K562 (cell line): ENCODE data around the gene TBX1. TPM values are rescaled to one million over a fixed set of nuclear protein-coding genes. Genes with fewer than 3 reads are reported as not detected.

Source experiments
- CBFA2T3 ChIP-seq: fragments of 450-650 bp; IDR thresholded peaks from 2 replicates; pipeline ENCODE4 v1.6.1; 2017
- ETV6 ChIP-seq, 3 experiments: fragments of 150-350 bp in 1 of 3; sonication (generic) in 1 of 3; formaldehyde crosslinking in 1 of 3; IDR thresholded peaks; 2 replicates each; pipeline versions ENCODE4 v1.6.1 to v1.8.0; 2014 to 2022; ENCODE audit warnings: borderline replicate concordance in 2 of 3, low read depth in 2 of 3, antibody characterized with exemption in 1 of 3, low read length in 1 of 3, mild to moderate bottlenecking in 1 of 3, missing genetic modification reagents in 1 of 3
- HDAC1 ChIP-seq, 2 experiments: fragments of 450-650 bp; IDR thresholded peaks; 2 replicates each; pipeline ENCODE4 v1.6.1; 2016 to 2017; ENCODE audit warnings: inconsistent platforms in 1 of 2, mild to moderate bottlenecking in 1 of 2, moderate library complexity in 1 of 2
- JUN ChIP-seq, 2 experiments: sonication (generic) in 1 of 2; formaldehyde crosslinking in 1 of 2; IDR thresholded peaks; 2 replicates each; pipeline versions ENCODE4 v1.6.1 to v1.8.0; 2012 to 2022; ENCODE audit warnings: borderline replicate concordance in 2 of 2, mild to moderate bottlenecking in 2 of 2, improper control_type of control experiment in 1 of 2, low read depth in 1 of 2, low read length in 1 of 2, missing genetic modification reagents in 1 of 2
- PCBP1 ChIP-seq: fragments of 200-400 bp; formaldehyde crosslinking; IDR thresholded peaks from 2 replicates; pipeline ENCODE4 v1.6.1; 2018; ENCODE audit warnings: mild to moderate bottlenecking, low read depth, low read length; ENCODE audit not compliant: poor library complexity, severe bottlenecking
- ZBTB1 ChIP-seq: sonication (generic); formaldehyde crosslinking; IDR thresholded peaks from 2 replicates; pipeline ENCODE4 v1.8.1; 2023; ENCODE audit warnings: missing genetic modification reagents, low read depth, mild to moderate bottlenecking, borderline replicate concordance
- ZNF696 ChIP-seq: fragments of 250-450 bp; sonication (Bioruptor Pico); conservative IDR thresholded peaks from 2 replicates; pipeline ENCODE4 v1.4.0; 2020; ENCODE audit warnings: mild to moderate bottlenecking, moderate library complexity
- polyA plus RNA-seq, 8 experiments: library from polyadenylated mRNA; depleted of rRNA in 4 of 8; stranded (reverse) in 5 of 8; unstranded in 3 of 8; fragments of >200 nt; fragmentation: Nextera tagmentation in 2 of 8; fragmentation: Illumina TruSeq in 1 of 8; extraction: Ambion mirVana in 2 of 8; extraction: Trizol in 1 of 8; gene quantifications; 2 replicates each; pipeline versions ENCODE4 v1.2.1 to v1.2.3, GENCODE V29; 2011 to 2014; ENCODE audit warnings: inconsistent platforms in 1 of 8, missing spikeins in 1 of 8
- total RNA-seq, 7 experiments: library from RNA; depleted of rRNA in 6 of 7; stranded (reverse); fragments of >200 nt in 6 of 7; fragmentation: Illumina TruSeq in 2 of 7; extraction: Trizol in 2 of 7; gene quantifications; 2 replicates each; pipeline versions ENCODE4 v1.2.1 to v1.2.3, GENCODE V29; 2011 to 2021; ENCODE audit warnings: low replicate concordance in 1 of 7
- TF ChIP-seq, protein P1 (sequence below): fragments of 200-800 bp; sonication (Bioruptor generic); IDR thresholded peaks from 2 replicates; pipeline ENCODE4 v1.6.1; 2017; ENCODE audit warnings: missing genetic modification characterization, missing compliant biosample characterization
- TF ChIP-seq, protein P2 (sequence below), 2 experiments: fragments of 450-650 bp; IDR thresholded peaks; 2 replicates each; pipeline ENCODE4 v1.6.1; 2016; ENCODE audit warnings: mild to moderate bottlenecking in 2 of 2, borderline replicate concordance in 1 of 2, low read depth in 1 of 2, moderate library complexity in 1 of 2
- TF ChIP-seq, protein P3 (sequence below), 2 experiments: fragments of 450-650 bp; IDR thresholded peaks; 2 replicates each; pipeline ENCODE4 v1.6.1; 2016

The TBX1 gene
- total and polyA plus RNA-seq, 9 of the 15 experiments (the other 6 are each of a cell fraction or from before 2014, with no cell fraction given): 0.07 to 35.0 (median 3.9) TPM

DNA sequence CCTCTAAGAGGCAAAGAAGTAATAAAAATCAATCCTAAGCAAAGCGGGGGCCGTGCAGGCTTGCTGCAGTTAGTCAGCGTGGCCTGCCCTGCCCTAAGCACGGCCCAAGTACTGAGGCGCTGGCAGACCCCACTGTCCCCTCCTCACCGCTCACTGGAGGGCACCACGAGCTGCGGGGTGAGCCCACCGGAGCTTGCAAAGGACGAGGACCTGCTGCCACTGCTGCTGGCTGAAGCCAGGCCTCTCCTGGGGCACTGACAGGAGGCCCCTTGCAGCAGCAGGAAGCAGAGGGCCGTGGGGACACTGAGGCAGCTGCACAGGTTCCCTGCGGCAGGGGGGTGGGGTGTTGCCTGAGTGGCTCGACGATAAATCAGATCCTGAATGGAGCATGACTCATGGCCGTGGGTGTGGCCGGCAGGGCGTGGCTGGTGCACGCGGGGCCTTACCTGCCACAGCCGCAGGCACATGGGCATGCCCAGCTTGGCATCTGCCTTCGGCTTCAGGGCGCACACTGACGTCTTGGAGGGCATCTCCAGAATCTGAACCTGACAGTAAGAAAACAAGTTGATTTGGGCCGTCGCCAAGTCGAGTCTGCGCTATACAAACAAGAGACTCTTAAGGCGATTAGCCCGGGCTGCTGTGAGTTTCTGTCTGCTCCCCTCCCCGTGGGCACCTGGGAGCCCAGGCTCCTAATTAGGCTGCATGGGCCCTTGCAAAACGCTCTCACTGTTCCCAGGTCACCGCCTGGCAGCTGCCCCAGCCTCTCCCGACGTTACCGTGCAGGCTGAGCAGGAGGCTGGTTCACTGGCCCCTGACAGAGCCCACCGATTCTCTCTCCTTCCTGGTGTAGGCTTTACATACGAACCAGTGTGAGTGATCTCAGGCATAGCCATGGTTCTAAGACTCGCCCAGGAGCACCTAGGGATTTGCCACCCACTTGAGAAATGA, 45.9 kb downstream of the TBX1 start (continued):
- TF ChIP-seq ETV6 (IDR thresholded peaks at IDR 0.05; ENCODE audit: borderline replicate concordance in 1 of 2, low read depth in 2 of 2, low read length in 1 of 2): 0 out of 4 replicates have a peak, but pooled peaks of 1 of the 2 experiments have one; percentile 5
- TF ChIP-seq ETV6 (CRISPR knock-in tag; IDR thresholded peaks at IDR 0.05; ENCODE audit: borderline replicate concordance): no peak
- TF ChIP-seq, protein P1, sequence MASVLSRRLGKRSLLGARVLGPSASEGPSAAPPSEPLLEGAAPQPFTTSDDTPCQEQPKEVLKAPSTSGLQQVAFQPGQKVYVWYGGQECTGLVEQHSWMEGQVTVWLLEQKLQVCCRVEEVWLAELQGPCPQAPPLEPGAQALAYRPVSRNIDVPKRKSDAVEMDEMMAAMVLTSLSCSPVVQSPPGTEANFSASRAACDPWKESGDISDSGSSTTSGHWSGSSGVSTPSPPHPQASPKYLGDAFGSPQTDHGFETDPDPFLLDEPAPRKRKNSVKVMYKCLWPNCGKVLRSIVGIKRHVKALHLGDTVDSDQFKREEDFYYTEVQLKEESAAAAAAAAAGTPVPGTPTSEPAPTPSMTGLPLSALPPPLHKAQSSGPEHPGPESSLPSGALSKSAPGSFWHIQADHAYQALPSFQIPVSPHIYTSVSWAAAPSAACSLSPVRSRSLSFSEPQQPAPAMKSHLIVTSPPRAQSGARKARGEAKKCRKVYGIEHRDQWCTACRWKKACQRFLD (CRISPR knock-in tag): no peak; the same call in 1 of the 2 replicates
- TF ChIP-seq PCBP1: peak; percentile 41
- peak in 1 of 2 experiments; percentile 99; a peak in 2 of 4 replicates for TF ChIP-seq HDAC1 (IDR thresholded peaks at IDR 0.05)
- no peak for TF ChIP-seq ZNF696 (CRISPR knock-in tag)
- TF ChIP-seq, protein P2, sequence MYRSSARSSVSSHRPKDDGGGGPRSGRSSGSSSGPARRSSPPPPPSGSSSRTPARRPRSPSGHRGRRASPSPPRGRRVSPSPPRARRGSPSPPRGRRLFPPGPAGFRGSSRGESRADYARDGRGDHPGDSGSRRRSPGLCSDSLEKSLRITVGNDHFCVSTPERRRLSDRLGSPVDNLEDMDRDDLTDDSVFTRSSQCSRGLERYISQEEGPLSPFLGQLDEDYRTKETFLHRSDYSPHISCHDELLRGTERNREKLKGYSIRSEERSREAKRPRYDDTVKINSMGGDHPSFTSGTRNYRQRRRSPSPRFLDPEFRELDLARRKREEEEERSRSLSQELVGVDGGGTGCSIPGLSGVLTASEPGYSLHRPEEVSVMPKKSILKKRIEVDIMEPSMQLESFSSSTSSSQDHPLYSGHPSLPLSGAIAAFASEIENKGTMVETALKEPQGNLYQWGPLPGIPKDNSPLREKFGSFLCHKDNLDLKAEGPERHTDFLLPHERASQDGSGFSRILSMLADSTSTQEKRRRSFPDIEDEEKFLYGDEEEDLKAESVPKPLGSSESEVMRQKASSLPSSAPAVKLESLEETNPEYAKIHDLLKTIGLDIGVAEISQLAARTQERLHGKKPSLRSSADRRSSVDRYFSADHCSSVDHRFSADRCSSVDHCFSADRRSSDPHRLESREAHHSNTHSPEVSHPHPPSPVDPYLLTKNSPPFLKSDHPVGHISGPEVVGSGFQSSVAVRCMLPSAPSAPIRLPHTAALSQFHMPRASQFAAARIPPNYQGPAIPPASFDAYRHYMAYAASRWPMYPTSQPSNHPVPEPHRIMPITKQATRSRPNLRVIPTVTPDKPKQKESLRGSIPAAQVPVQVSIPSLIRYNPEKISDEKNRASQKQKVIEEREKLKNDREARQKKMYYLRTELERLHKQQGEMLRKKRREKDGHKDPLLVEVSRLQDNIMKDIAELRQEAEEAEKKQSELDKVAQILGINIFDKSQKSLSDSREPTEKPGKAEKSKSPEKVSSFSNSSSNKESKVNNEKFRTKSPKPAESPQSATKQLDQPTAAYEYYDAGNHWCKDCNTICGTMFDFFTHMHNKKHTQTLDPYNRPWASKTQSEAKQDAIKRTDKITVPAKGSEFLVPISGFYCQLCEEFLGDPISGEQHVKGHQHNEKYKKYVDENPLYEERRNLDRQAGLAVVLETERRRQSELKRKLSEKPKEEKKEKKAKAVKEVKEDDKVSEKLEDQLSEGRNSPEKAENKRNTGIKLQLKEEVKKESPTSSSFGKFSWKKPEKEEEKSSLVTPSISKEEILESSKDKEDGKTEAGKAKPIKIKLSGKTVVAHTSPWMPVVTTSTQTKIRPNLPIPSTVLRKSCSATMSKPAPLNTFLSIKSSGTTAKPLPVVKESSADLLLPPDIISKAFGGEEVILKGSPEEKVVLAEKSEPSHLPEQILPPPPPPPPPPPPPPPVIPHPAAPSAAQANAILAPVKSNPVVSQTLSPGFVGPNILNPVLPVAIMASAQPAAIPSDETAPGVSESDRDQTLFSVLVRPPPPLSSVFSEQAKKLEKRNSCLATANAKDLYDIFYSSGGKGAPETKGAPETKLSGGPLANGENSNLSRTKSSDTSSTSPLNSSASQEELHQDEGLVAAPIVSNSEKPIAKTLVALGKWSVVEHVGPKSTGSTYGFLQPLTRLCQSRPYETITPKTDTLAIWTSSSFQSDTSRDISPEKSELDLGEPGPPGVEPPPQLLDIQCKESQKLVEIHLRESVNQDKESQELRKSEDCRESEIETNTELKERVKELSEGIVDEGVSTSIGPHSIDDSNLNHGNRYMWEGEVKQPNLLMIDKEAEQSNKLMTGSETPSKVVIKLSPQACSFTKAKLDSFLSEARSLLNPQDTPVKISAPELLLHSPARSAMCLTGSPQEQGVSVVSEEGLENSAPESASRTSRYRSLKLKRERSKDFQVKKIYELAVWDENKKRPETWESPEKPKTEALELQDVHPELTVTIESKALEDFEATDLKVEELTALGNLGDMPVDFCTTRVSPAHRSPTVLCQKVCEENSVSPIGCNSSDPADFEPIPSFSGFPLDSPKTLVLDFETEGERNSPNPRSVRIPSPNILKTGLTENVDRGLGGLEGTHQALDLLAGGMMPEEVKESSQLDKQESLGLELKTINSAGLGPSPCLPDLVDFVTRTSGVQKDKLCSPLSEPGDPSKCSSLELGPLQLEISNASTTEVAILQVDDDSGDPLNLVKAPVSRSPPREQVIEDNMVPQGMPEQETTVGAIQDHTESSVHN (IDR thresholded peaks at IDR 0.05; ENCODE audit: borderline replicate concordance in 1 of 2, low read depth in 1 of 2): no peak
- TF ChIP-seq, protein P3, sequence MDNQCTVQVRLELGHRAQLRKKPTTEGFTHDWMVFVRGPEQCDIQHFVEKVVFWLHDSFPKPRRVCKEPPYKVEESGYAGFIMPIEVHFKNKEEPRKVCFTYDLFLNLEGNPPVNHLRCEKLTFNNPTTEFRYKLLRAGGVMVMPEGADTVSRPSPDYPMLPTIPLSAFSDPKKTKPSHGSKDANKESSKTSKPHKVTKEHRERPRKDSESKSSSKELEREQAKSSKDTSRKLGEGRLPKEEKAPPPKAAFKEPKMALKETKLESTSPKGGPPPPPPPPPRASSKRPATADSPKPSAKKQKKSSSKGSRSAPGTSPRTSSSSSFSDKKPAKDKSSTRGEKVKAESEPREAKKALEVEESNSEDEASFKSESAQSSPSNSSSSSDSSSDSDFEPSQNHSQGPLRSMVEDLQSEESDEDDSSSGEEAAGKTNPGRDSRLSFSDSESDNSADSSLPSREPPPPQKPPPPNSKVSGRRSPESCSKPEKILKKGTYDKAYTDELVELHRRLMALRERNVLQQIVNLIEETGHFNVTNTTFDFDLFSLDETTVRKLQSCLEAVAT (IDR thresholded peaks at IDR 0.05): peak in 1 of 2 experiments; percentile 93; a peak in 2 of 4 replicates
- TF ChIP-seq JUN (IDR thresholded peaks at IDR 0.05; ENCODE audit: borderline replicate concordance, low read depth, low read length): peak; percentile 99
- TF ChIP-seq JUN (CRISPR knock-in tag; IDR thresholded peaks at IDR 0.05; ENCODE audit: borderline replicate concordance): no peak
- peak; percentile 60 for TF ChIP-seq CBFA2T3
- TF ChIP-seq ZBTB1 (CRISPR knock-in tag): no peak
